Ishikawa (cell line): ENCODE measurements around the gene DBN1.

Experiments used
- EP300 ChIP-seq: IDR thresholded peaks from 2 replicates; pipeline ENCODE4 v1.6.1; 2012; ENCODE audit warnings: borderline replicate concordance
- TAF1 ChIP-seq: IDR thresholded peaks from 2 replicates; pipeline ENCODE4 v1.6.1; 2012; ENCODE audit warnings: low read depth, mild to moderate bottlenecking
- USF1 ChIP-seq: IDR thresholded peaks from 2 replicates; pipeline ENCODE4 v1.6.1; 2012

GRCh38 chr5:177425196-177425800 is 48.1 kb downstream of the DBN1 start:
- TF ChIP-seq TAF1, result no peak
- TF ChIP-seq EP300, result no peak
- TF ChIP-seq USF1, result no peak
